ENCODE data around the gene FITM2.

FITM2 gene

DNA sequence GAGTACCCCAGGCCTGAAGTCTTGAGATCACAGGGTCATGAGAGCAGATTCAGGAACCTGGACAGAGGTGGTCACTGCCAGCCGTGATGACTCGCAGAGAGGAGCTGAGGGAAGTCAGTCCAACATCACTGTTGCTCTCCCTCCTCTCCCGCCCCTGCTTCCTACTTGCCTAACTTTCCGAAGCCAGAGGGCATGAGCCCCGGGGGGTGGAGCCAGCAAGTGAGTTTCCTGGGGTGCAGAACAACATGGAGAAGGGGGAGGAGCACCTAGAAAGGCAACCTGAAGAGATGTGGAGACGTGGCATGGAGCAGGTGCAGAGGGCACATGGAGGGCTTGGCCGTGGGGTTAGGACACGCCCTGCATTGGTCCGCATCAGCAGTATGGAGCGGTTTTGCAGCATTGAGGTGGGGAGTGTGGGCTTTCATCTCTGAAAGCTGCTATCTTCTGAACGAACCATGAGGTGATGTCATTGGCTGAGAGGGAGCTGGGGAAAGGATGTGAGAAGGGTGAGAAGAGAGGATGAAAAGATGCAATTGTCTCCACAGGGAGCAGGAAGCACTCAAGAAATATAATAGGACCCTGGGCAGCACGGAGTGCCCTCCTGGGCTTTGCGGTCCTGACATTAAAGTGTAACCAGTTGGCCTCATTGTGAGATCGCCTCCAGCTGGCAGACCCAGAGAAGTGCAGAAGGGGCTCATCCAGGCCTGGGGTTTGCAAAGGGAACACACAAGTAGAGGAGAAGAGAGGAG lies 38.9 kb downstream of the FITM2 start:
- Histone ChIP-seq H3K9me3 (no peaks in the 10 kb centered on the region), H3K36me3 (peaks cover 4% of the 10 kb centered on the region), H3K4me1 (no peaks in the 10 kb centered on the region), H3K4me3 (ENCODE audit: low read depth, low read length) (no peak overlapping the region), H3K27me3 (no peaks in the 10 kb centered on the region)
- TF ChIP-seq, protein P1, sequence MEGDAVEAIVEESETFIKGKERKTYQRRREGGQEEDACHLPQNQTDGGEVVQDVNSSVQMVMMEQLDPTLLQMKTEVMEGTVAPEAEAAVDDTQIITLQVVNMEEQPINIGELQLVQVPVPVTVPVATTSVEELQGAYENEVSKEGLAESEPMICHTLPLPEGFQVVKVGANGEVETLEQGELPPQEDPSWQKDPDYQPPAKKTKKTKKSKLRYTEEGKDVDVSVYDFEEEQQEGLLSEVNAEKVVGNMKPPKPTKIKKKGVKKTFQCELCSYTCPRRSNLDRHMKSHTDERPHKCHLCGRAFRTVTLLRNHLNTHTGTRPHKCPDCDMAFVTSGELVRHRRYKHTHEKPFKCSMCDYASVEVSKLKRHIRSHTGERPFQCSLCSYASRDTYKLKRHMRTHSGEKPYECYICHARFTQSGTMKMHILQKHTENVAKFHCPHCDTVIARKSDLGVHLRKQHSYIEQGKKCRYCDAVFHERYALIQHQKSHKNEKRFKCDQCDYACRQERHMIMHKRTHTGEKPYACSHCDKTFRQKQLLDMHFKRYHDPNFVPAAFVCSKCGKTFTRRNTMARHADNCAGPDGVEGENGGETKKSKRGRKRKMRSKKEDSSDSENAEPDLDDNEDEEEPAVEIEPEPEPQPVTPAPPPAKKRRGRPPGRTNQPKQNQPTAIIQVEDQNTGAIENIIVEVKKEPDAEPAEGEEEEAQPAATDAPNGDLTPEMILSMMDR (IDR thresholded peaks at IDR 0.05; ENCODE audit: low read depth, low read length), result peak; percentile 50
- DNase-seq, result no peak

DNA sequence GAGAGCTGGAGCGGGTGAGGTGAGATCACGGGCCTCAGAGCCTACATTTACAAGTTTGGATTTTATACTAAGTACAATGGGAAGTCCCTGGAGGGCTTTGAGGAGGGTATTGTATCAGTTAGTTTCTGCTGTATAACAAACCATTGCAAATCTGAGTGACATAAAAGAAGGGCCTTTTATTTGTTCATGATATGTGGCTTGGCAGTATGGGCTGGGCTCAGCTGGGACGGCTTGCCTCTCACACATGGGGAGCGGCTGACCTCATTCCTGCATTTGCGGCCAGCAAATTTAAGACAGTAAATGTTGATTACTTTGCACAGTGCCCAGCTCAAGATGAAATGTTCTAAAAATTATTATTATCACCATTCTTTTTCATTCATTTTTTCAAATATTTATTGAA lies 42.2 kb downstream of the FITM2 start:
- no peak for DNase-seq
- H3K36me3 ChIP-seq, result peaks cover 27% of the 10 kb centered on the region
- H3K4me3 ChIP-seq (ENCODE audit: low read depth, low read length), result no peak overlapping the region
- no peaks in the 10 kb centered on the region for H3K4me1 ChIP-seq
- no peaks in the 10 kb centered on the region for H3K9me3 ChIP-seq
- TF ChIP-seq, protein P1 (IDR thresholded peaks at IDR 0.05; ENCODE audit: low read depth, low read length), result no peak
- no peaks in the 10 kb centered on the region for H3K27me3 ChIP-seq

DNA sequence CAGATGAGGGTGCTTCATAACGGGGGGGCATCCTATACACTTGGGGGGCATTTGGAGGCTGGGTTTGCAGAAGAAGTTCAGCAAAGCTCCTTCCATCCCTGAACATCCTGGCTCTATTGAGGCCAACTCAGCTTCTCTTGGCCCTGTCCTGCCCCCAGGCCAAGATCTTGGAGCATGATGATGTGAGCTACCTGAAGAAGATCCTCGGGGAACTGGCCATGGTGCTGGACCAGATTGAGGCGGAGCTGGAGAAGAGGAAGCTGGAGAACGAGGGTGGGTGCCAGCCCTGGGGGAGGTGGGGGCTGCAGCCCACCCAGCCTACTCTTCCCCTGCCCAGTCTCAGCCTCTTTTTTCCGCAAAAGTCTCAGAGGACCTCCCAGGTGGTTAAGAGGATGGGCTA lies 46.7 kb downstream of the FITM2 start:
- H3K9me3 ChIP-seq, result no peaks in the 10 kb centered on the region
- H3K27me3 ChIP-seq, result no peaks in the 10 kb centered on the region
- peaks cover 43% of the 10 kb centered on the region for H3K36me3 ChIP-seq
- TF ChIP-seq, protein P1 (IDR thresholded peaks at IDR 0.05; ENCODE audit: low read depth, low read length), result no peak
- no peak overlapping the region for H3K4me3 ChIP-seq (ENCODE audit: low read depth, low read length)
- DNase-seq, result no peak
- no peaks in the 10 kb centered on the region for H3K4me1 ChIP-seq

DNA sequence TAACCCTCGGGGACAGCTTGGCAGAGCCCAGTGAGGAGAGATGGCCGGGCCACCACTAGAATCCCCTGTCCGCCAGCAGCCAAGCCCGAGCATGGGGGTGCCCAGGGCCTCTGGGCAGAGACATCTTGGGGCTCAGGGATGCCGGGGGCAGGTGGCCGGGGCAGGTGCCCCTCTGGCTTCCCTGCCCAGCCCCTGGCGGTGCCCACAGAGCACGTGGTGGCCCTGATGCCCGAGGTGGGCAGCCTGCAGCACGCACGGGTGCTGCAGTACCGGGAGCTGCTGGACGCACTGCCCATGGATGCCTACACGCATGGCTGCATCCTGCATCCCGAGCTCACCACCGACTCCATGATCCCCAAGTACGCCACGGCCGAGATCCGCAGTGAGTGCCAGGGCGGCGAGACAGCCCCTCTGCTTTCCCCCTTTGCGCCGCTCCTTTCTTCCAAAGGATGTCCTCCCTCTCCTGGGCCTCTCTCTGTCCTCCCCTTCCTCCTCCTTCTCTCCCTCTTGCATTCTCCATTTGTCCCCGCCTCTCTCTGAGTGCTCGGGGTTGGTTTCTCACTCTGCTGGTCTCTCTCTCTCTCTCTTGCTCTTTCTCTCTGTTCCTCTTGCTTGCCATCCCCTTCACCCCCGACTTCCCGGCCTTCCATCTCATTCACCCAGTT lies 52.6 kb downstream of the FITM2 start:
- TF ChIP-seq, protein P1 (IDR thresholded peaks at IDR 0.05; ENCODE audit: low read depth, low read length), result no peak
- Histone ChIP-seq H3K36me3 (peaks cover 14% of the 10 kb centered on the region), H3K4me1 (no peaks in the 10 kb centered on the region; the same call in 1 of the 2 replicates), H3K4me3 (ENCODE audit: low read depth, low read length) (no peak overlapping the region), H3K27me3 (no peaks in the 10 kb centered on the region), H3K9me3 (no peaks in the 10 kb centered on the region)
- DNase-seq, result no peak

DNA sequence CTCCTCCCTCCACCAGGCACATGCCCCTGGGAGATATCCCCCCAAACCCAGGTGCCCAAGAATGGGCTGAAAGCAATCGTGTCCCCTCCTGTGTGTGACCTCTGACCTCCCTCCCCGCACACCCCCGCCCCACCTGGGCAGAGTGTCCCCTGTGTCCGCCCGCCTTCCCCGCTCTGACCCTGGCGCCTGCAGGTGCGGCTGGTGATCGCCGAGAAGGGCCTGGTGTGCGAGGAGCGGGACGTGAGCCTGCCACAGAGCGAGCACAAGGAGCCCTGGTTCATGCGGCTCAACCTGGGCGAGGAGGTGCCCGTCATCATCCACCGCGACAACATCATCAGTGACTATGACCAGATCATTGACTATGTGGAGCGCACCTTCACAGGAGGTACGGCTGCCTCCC lies 54.0 kb downstream of the FITM2 start:
- H3K27me3 ChIP-seq, result no peaks in the 10 kb centered on the region
- H3K4me3 ChIP-seq (ENCODE audit: low read depth, low read length), result no peak overlapping the region
- H3K36me3 ChIP-seq, result peaks cover 8% of the 10 kb centered on the region
- no peak for DNase-seq
- TF ChIP-seq, protein P1 (IDR thresholded peaks at IDR 0.05; ENCODE audit: low read depth, low read length), result no peak
- H3K9me3 ChIP-seq, result no peaks in the 10 kb centered on the region
- no peaks in the 10 kb centered on the region; the same call in 1 of the 2 replicates for H3K4me1 ChIP-seq

DNA sequence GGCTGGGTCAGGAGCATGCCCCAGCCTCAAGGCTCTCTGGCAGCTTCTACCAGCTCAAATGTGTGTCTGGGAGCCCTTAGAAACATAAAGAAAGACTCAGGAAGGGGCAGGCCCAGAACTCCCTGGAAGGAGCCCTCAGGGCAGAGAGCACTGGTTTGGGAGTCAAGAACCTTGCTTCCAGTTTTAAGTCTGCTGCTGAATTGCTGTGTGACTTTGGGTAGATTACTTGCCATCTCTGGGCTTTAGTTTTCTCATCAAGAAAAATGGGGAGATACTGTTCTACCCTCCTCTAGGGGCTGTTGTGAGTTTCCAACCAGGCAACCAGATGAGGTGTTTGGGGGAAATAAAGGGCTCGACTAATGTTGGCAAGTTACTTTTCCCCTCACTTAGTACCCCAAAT lies 55.1 kb downstream of the FITM2 start:
- Histone ChIP-seq H3K36me3 (peaks cover 10% of the 10 kb centered on the region), H3K4me1 (no peaks in the 10 kb centered on the region; the same call in 1 of the 2 replicates), H3K9me3 (no peaks in the 10 kb centered on the region), H3K27me3 (no peaks in the 10 kb centered on the region), H3K4me3 (ENCODE audit: low read depth, low read length) (no peak overlapping the region)
- TF ChIP-seq, protein P1 (IDR thresholded peaks at IDR 0.05; ENCODE audit: low read depth, low read length), result no peak
- DNase-seq, result no peak

All from BE2C (cell line).